AML-193 (cell line): ENCODE data around the gene ITGAX.
"Not testable (repeated sequence)": the region's sequence is repeated elsewhere in the genome, so short reads cannot be mapped to it uniquely, and the experiment has no call there.

Experiments
- DNase-seq, 2 experiments: peaks; one replicate each; lab custom pipeline; 2025; lab: John Stamatoyannopoulos, UW

The ITGAX gene

DNA sequence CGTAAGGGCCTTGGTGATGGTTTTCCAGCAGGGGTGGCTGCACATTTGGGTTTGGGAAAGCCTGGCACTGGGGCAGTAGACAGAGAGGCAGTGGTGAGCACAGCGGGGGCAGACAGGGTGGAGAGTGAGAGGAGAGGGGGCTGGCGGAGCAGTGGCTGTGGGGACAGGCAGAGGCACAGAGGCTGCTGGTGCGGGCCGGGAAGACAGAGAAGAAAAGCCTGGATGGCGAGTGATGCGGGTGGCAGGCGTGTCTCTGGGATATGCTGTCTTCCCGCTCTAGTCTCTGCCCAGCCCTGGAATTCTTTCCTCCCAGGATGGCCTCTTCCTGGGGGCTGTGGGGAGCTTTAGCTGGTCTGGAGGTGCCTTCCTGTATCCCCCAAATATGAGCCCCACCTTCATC is 55.1 kb downstream of the ITGAX start:
- DNase-seq: no peak

DNA sequence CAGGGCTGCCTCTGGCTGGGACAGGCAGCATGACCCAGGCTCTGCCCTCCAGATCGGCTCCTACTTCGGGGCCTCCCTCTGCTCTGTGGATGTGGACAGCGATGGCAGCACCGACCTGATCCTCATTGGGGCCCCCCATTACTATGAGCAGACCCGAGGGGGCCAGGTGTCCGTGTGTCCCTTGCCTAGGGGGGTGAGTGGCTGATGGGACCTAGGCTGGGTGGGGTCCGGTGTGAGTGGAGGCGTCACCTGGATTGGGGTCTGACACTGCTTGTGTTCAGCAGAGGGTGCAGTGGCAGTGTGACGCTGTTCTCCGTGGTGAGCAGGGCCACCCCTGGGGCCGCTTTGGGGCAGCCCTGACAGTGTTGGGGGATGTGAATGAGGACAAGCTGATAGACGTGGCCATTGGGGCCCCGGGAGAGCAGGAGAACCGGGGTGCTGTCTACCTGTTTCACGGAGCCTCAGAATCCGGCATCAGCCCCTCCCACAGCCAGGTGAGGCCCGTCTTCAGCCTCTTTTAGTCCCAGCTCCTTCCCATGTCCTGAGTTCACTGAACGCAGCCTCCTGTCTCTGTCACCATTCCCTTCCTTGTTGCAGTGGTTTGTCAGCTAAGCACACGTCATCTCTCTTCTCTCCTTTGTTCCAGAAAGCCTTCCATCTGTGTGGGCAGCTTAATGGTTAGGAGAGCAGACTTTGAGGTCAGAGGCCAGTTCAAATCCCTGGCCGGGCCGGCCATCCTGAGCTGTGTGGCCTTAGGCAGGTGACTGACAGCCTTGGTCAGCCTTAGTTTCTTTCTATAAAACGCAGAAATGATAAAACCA is 56.3 kb downstream of the ITGAX start:
- DNase-seq: no peak

- no peak for DNase-seq
Measured at GRCh38 chr16:31412750-31413149, 57.8 kb downstream of the ITGAX start.

GRCh38 chr16:31413381-31413780 is 58.4 kb downstream of the ITGAX start:
- DNase-seq: no peak

DNA sequence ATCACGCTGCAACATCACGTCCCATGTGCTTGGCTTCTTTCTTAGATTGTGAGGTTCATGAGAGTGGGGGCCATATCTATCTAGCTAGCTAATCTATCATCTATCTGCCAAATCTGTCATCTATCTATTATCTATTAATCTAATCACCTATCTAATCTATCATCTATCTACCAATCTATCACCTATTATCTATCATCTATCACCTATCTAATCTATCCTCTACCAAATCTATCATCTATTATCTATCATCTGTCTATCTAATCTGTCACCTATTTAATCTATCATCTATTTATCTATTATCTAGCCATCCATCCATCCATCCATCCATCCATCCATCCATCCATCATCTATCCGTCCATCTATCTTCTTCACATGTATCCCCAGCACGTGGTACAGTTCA is 59.0 kb downstream of the ITGAX start:
- DNase-seq: no peak

DNA sequence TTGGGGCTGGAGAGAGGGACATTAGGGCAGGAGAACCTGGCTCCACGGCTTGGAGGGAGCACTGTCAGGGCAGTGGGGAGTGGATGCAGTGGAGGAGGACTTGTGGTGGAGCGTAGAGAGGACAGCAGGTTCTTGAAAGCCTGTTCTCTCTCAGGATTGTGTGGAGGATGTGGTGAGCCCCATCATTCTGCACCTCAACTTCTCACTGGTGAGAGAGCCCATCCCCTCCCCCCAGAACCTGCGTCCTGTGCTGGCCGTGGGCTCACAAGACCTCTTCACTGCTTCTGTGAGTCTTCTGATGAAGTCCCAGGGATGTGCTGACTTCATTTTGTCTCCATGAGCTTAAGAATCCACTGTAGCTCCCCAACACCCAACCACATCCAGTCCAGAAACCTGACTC is 59.7 kb downstream of the ITGAX start:
- no peak for DNase-seq

DNA sequence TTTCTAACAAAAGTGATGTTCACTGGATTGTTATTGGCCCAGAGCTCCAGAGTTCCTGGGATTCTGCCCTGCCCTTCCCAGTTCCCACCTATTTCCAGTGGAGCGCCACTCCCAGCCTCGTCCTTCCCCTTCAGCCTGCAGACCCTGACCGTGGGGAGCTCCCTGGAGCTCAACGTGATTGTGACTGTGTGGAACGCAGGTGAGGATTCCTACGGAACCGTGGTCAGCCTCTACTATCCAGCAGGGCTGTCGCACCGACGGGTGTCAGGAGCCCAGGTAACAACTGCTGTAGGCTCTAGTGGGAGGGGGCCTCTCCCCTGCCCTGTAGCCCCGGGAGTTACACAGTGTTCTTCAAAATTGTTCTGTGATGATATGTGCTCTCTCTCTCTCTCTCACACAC is 61.4 kb downstream of the ITGAX start:
- no peak for DNase-seq

DNA sequence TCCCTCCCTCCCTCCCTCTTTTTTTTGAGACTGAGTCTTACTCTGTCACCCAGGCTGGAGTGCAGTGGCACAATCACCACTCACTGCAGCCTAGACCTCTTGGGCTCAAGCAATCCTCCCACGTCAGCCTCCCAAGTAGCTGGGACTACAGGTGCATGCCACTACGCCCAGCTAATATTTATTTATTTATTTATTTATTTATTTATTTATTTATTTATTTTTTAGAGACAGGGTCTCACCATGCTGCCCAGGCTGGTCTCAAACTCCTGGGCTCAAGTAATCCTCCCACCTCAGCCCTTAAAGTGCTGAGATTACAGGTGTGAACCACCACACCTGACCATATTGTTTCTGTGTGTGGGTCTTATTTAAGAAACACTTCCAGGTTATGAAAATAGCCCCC is 62.1 kb downstream of the ITGAX start:
- not testable (repeated sequence) for DNase-seq

GRCh38 chr16:31417916-31418315 is 62.9 kb downstream of the ITGAX start:
- no peak for DNase-seq

- DNase-seq: no peak
Measured at GRCh38 chr16:31420037-31420436, 65.1 kb downstream of the ITGAX start.

DNA sequence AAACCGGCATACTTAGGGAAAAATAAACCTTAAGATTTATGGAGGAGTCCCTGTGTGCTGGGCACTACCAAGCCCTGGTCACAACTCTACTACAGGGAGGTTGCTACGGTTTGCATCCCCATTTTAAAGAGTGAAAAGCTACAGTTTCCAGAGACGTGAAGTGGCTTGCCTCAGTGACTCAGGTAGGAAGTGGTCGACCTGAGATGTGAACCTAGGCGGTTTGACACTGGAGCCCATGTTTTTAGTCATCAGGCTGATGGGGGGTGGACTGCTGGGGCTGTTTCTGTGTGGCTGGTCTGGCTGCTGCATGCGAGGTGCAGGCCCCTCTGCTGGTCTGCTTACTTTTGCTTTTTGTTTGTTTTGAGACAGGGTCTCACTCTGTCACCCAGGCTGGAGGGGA is 66.6 kb downstream of the ITGAX start:
- DNase-seq: no peak

- DNase-seq: no peak
Measured at GRCh38 chr16:31423241-31423640, 68.3 kb downstream of the ITGAX start.

- no peak for DNase-seq
Measured at GRCh38 chr16:31423801-31424200, 68.8 kb downstream of the ITGAX start.

DNA sequence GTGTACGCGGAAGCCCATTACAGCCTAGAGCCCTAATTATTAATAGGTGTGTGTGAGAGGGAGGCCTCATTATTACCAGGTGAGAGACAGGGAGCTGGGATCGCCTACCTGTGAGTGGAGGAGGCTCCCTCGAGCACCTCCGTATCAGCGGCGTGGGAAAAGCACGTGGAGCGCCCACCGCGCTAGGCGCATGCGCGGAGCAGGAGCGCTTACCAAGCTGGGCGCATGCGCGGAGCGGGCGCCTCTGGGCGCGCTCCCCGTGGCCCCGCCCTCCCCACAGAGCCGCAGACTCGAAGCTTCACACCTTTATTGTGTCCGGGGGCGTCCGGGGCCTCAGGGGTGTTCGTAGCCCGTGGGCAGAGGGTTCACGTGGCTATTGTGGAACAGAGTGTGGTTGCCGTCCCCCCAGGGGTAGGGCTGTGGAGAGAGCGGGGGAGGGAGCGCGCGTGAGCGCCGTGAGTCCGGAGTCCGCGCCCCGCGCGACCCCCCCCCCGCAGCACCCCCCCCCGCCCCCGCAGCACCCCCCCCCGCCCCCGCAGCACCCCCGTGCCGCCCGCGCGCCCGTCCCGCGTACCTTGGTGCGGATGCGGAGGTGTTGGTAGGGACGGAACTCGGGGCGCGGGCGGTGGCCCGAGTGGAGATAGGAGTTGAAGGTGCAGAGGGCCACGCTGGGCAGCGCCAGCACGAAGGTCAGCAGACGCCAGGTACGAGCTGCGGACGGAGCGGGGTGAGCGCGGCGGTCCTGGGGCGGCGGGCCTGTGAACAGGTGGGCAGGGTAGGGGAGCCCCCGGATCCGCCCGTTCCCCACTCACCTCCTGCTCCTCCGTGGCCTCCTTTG is 72.7 kb downstream of the ITGAX start:
- DNase-seq: no peak

- no peak for DNase-seq
Measured at GRCh38 chr16:31428279-31428597, 73.3 kb downstream of the ITGAX start, which contains the start of gene COX6A2. Gene COX6A2, minus strand, starts transcription at chr16:31428360. Its CDS starts 35 bp downstream, at chr16:31428325.

GRCh38 chr16:31428638-31429247 is 73.8 kb downstream of the ITGAX start:
- no peak for DNase-seq

GRCh38 chr16:31429314-31429713 is 74.3 kb downstream of the ITGAX start:
- no peak for DNase-seq

- DNase-seq: no peak
Measured at GRCh38 chr16:31429796-31430195, 74.8 kb downstream of the ITGAX start.

DNA sequence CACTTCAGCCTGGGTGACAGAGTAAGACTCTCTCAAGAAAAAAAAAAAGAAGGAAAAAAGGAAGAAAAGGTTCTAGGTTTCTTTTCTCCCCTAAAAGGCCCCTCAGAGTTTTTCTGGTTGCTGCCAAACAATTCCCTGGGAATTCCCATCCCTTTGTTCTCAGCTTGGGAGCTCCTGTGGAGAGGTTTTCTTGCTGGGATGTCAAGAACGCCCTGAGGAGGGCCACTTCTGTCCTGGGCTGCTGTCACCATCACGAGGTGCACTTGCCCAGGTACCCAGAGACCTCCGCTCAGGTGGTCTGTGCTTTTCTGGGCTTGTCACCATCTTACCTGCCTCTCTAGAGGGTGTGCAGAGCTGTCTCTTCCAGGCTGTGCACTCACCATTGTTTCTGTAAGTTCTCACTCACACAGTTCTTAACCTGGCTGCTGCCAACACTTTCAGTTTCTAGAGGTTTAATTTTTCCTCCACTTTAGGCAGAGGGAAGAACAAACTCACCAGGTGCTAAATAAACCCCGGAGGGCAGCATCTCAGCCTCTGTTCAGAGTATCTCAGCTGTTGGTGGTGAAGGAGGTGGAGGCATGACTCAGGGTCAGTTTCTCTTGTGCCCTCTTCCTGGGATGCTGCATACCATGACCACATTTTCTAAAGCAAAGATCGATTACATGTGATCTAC is 75.5 kb downstream of the ITGAX start:
- no peak for DNase-seq
